Endometrial microvascular endothelial cells (primary cell): Measurements from ENCODE around the gene NHERF1. TPM values are rescaled to one million over a fixed set of nuclear protein-coding genes. Genes with fewer than 3 reads are reported as not detected.

Experiments used
- in situ Hi-C: cut with HindIII; loops from 2 replicates; pipeline ENCODE4 v1.10.0; 2017; ENCODE audit warnings: low sequenced_read_pairs, low pct_unique_long_range_greater_than_20kb; ENCODE audit errors: inconsistent ontology term
- total RNA-seq: library from RNA; depleted of rRNA; stranded (reverse); fragments of >200 nt; gene quantifications from one replicate; pipeline ENCODE4 v1.2.3, GENCODE V29; 2015; ENCODE audit errors: inconsistent ontology term

Gene NHERF1
- total RNA-seq, 1 donor from 2014 or later: 23.1 TPM

DNA sequence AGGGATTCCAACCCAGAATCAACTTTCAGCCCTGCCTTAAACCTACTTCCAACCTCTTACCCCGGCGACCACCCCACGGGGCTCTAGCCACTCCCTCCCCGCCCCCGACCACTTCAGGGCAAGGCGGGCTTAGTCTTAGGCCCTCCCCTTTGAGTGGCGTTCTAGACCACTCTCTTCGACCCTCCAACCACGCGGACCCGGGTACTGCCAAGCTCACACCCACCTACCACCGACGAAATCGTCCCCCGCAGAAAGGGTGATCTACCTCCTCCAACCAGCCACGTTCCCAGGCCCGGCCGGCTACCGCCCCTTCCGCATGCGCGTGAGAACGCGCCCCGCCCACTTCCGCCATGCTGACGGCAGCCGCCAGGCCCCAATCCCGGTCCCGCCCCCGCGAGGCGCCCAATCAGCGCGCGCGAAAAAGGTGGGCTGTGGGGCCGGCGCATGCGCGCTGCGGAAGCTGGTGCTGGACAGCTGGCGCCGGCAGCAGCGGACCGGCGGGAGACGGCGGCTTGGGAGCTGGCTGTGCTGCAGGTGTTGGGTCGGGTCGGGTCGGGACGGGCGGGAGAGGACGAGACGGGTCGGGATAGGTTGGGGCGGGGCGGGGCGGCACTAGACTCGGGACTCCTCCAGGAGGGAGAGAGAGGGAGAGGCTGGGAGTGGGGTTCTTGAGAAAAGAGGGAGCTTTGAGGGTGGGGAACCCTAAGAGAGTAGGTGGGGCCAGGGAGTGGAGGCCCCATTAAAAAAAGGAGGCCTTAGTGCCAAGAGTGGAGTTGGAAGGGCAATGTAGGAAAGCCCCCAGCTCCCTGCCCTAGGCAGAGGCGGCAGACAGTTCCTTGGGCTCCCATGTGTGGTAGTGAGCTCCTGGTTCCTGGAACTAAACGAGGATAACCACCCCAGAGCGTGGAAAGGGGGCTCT is 27.9 kb downstream of the NHERF1 start, which contains the start of gene NAT9:
NAT9 (minus strand) TSS at position 302 of the 919 bp plus-strand sequence. CDS start 647 bp downstream, outside the sequence.
- in situ Hi-C loops: no loop called here

- in situ Hi-C loops: no loop called here
Measured at GRCh38 chr17:74776990-74777389, 28.6 kb downstream of the NHERF1 start.

DNA sequence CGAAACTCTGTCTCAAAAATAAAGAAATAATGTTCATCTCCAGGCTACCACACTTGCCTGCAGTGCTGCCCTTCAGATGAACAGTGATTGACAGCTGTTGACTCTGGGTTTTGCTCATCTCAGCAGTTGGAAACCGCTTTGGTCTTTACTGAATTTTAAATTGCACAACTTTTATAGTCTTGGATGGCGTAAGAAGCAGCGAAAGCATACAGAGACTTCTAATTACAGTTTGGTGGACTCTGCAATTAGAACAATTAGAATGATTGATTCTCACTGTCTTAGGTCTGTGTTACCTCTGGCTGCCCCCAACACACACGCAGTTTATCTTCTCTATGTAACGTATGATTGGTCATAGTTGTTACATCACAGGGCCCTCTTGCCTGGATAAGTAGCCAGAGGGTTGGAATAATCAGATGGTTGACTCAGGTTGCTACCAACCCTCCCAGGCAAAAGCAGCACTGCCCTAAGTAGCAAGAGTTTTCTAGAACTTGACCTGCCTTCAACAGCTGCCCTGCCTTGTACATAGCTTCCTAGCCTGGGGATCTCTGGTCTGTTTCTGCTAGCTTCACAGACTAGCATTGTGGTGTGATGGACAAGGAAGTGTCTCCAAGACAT is 29.6 kb downstream of the NHERF1 start:
- in situ Hi-C loops: no loop called here

GRCh38 chr17:74778960-74779359 is 30.5 kb downstream of the NHERF1 start:
- in situ Hi-C loops: no loop called here

GRCh38 chr17:74779501-74779900 is 31.1 kb downstream of the NHERF1 start:
- in situ Hi-C loops: no loop called here

DNA sequence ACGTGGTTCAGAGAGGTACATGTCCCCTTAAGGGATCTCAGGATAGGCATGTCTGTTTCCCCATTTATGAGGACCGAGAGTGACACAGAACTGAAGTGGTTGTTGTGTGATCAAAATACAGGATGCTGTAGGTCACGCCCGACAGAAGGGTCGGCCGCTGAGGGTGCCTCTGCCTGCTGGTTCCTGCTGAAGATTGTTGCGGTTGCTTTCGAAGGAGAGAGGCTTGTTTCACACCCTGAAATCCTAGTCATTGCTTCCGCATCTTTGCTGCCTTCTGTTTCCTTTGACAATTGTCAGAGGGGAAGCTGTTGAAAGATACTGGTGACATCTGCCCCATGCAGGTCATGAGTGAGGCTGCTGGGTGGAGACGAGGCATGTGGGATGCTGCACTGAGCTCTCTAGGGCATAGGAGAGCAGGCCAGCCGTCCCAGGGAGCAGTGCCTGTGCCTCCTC is 31.5 kb downstream of the NHERF1 start:
- in situ Hi-C loops: loop anchor here (10.0 kb wide), 1 partner anchor 85 kb away; no protein-coding TSS in a partner anchor

GRCh38 chr17:74780443-74781238 is 32.2 kb downstream of the NHERF1 start:
- in situ Hi-C loops: loop anchor here (10.0 kb wide), 1 partner anchor 84 kb away; no protein-coding TSS in a partner anchor

- in situ Hi-C loops: loop anchor here (10.0 kb wide), 1 partner anchor 82 kb away; no protein-coding TSS in a partner anchor
Measured at GRCh38 chr17:74782571-74782970, 34.1 kb downstream of the NHERF1 start.

GRCh38 chr17:74784125-74784810 is 35.8 kb downstream of the NHERF1 start:
- in situ Hi-C loops: loop anchor here (10.0 kb wide), 1 partner anchor 81 kb away; no protein-coding TSS in a partner anchor

DNA sequence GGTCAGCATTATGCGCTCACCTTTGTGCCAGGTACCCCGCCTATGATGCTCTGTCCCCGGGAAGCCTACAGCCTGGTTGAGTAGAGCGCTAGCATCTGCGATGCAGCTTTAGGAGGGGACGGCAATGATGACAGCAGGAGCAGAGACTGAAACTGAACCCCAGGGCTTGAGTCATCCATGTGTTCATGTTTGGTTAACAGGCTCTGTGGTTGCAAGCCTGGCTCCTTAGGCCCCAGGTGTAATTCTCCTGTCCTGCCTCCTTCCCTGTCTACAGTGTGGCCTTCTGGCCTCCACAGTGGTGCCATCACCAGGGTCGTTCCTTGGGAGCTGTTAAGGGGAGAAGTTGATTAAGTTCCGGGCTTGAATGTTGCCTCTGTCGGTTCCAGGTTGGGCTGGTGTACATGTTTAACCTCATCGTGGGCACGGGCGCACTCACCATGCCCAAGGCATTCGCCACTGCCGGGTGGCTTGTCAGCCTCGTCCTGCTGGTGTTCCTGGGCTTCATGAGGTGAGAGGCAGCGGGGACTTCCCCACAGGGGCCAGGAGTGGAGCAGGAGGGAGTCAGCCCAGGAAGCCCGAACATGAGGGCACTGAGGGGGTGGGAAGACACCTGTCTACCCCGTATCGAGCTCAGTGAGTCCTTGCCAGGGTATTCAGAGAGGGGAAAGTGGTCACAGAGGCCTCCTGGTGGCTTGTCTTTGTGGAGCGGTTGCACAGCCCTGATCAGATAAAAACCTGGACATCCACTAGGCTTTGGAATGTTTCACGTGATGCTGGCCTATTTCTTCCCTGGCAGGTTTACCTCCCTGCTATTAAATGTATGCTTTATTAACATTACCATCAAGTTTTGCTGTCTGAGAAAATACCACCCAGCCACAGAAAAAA is 36.9 kb downstream of the NHERF1 start:
- in situ Hi-C loops: loop anchor here (10.0 kb wide), 1 partner anchor 79 kb away; no protein-coding TSS in a partner anchor

DNA sequence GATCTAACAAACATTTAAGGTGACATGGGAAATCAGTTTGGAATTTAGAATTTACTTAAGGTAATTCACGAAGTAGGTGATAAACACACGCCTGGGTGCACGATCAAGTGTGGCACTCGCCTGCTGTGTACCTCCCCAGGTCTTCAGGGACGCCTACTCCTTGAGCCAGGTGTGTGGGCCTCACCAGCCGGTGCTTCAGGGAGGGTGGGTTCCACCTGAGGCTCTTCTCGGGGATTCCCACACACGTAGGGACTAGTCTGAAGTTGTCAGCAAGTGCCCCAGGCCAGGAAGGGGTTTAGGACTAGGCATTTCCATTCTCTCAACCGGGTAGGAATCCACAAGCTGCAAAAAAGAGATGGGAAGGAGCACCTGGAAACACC is 37.5 kb downstream of the NHERF1 start:
- in situ Hi-C loops: loop anchor here (10.0 kb wide), 1 partner anchor 79 kb away; no protein-coding TSS in a partner anchor

GRCh38 chr17:74786431-74787055 is 38.1 kb downstream of the NHERF1 start:
- in situ Hi-C loops: loop anchor here (10.0 kb wide), 1 partner anchor 78 kb away; no protein-coding TSS in a partner anchor

DNA sequence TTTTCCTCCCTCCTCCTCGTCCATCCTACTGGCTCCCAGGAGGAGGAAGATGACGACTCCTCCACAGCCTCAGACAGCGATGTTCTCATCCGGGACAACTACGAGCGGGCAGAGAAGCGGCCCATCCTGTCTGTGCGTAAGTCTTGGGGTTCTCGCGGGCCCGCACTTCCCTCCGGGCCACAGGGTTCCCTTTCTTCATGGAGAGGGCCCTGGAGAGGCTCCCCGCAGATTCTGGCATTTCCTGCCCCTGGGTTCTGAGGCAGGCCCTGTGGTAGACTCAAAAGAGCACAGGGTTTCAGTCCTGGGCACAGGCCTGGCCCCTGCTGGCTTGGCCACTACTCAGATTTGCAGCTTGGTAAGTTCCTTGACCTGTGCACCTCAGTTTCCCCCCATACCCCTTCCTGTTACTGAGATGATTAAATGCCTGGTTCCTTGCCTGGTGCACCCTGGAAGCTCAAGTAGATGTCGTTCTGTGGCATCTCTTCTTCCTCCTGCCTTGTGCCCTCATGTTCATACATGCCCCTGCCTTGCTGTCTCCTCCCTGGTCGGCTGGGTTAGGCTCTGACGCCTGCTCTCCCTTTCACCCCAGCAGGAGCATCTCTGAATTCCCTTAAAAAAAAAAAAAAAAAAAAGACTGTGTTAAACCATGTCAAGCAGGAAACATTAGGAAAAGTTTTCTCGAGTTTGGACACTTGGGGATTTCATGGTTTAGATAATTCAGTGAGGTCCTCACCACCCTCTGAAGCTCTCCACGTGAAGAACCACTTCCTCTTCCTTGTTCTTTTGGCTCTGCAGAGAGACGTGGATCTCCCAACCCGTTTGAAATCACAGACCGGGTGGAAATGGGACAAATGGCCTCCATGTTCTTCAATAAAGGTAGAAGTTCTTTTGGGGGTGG is 42.0 kb downstream of the NHERF1 start:
- in situ Hi-C loops: no loop called here

GRCh38 chr17:74792586-74793105 is 44.2 kb downstream of the NHERF1 start:
- in situ Hi-C loops: no loop called here

DNA sequence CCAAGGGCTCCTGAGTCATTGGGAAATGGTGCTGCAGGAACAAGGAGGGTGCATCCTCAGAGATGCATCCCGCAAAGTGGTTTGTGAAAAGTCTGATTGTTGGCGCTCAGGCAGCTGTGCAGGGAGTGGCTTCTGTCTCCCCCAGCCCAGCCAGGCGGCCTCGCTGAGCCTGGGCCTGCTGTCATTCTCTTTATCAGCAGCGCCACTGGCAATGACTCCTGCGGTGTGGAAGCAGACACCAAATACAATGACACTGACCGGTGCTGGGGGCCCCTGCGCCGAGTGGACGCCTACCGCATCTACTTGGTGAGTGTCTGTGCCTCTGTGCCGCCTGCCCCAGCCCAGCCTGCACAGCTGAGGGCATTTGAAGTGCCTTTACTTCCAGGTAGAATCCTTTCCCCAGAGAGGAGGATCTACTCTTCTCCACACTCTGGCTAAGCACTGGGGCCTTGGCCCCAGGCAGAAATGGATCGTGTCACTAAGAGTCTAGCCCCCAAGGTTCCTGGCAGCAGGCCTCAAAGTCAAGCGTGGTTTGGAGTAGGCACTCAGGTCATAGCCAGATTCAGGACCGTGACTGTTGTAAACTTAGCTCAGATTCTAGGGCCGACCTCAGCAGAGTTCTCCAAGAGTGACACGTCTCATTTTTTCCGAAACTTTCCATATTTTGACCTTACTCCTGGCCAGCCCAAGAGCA is 47.0 kb downstream of the NHERF1 start:
- in situ Hi-C loops: no loop called here
